OCI-LY3 (cell line): ENCODE measurements around the gene ORAI3.

Source experiments
- H2AFZ ChIP-seq: fragments of 200-600, 300-600 bp; shearing (Covaris generic); 2 replicates; pipeline ENCODE4 v1.6.0; 2014; ENCODE audit warnings: antibody characterized with exemption, low read depth, low read length
- H3K27ac ChIP-seq: fragments of 200-600, 300-600 bp; sonication (generic); 2 replicates; pipeline ENCODE4 v1.5.1; 2014; ENCODE audit warnings: mild to moderate bottlenecking, low read length, moderate library complexity, mixed read lengths
- H3K27me3 ChIP-seq: fragments of 200-600, 300-600 bp; sonication (generic); 2 replicates; pipeline ENCODE4 v1.6.1; 2014; ENCODE audit warnings: low read depth, low read length, mixed read lengths
- H3K36me3 ChIP-seq: fragments of 200-600, 300-600 bp; sonication (generic); replicated peaks from 2 replicates; pipeline ENCODE3; 2014; ENCODE audit warnings: low read depth, low read length, mixed read lengths
- H3K4me1 ChIP-seq: fragments of 300-600, 200-600 bp; sonication (generic); 2 replicates; pipeline ENCODE4 v1.6.1; 2014; ENCODE audit warnings: low read length, mixed read lengths
- H3K4me2 ChIP-seq: fragments of 200-600, 300-600 bp; sonication (generic); 2 replicates; pipeline ENCODE4 v1.6.1; 2014; ENCODE audit warnings: low read length, mixed read lengths
- H3K4me3 ChIP-seq: fragments of 300-600, 200-600 bp; sonication (generic); 2 replicates; pipeline ENCODE4 v1.5.1; 2014; ENCODE audit warnings: antibody characterized with exemption, mild to moderate bottlenecking, low read length, moderate library complexity
- H3K79me2 ChIP-seq: fragments of 300-600, 200-600 bp; shearing (Covaris generic); 2 replicates; pipeline ENCODE4 v1.6.1; 2014; ENCODE audit warnings: mild to moderate bottlenecking, low read length, mixed read lengths
- H3K9ac ChIP-seq: fragments of 300-600, 200-600 bp; shearing (Covaris generic); 2 replicates; pipeline ENCODE4 v1.6.0; 2014; ENCODE audit warnings: mild to moderate bottlenecking, low read length, moderate library complexity
- H3K9me3 ChIP-seq: fragments of 200-600, 300-600 bp; shearing (Covaris generic); 2 replicates; pipeline ENCODE4 v1.6.1; 2014; ENCODE audit warnings: low read length, mixed read lengths; ENCODE audit not compliant: insufficient read depth
- H4K20me1 ChIP-seq: fragments of 200-600, 300-600 bp; sonication (generic); 2 replicates; pipeline ENCODE4 v1.6.1; 2016; ENCODE audit warnings: low read length, mixed read lengths; ENCODE audit not compliant: insufficient read depth
- CTCF ChIP-seq: fragments of 200-600, 300-600 bp; sonication (generic); IDR thresholded peaks from 2 replicates; pipeline ENCODE4 v1.5.1; 2014; ENCODE audit warnings: antibody characterized with exemption, low read length, low read depth
- EZH2phosphoT487 ChIP-seq: fragments of 200-600 bp; shearing (Covaris generic); IDR thresholded peaks from 2 replicates; pipeline ENCODE4 v1.6.1; 2018; ENCODE audit warnings: antibody characterized with exemption, mixed run types, low read depth

Gene ORAI3

GRCh38 chr16:30927789-30928378 lies 21.0 kb upstream of the ORAI3 start:
- no peaks in the 10 kb centered on the region for H4K20me1 ChIP-seq
- no peak overlapping the region for H3K9ac ChIP-seq
- no peak overlapping the region for H3K4me3 ChIP-seq
- H2AFZ ChIP-seq: no peak overlapping the region
- no peaks in the 10 kb centered on the region for H3K9me3 ChIP-seq
- H3K4me2 ChIP-seq: no peak overlapping the region
- no peak overlapping the region for H3K27ac ChIP-seq
- H3K4me1 ChIP-seq: peaks cover 4% of the 10 kb centered on the region
- TF ChIP-seq EZH2phosphoT487: no peak
- TF ChIP-seq CTCF: no peak
- H3K36me3 ChIP-seq: peaks cover 3% of the 10 kb centered on the region
- H3K27me3 ChIP-seq: no peaks in the 10 kb centered on the region
- H3K79me2 ChIP-seq: no peaks in the 10 kb centered on the region

DNA sequence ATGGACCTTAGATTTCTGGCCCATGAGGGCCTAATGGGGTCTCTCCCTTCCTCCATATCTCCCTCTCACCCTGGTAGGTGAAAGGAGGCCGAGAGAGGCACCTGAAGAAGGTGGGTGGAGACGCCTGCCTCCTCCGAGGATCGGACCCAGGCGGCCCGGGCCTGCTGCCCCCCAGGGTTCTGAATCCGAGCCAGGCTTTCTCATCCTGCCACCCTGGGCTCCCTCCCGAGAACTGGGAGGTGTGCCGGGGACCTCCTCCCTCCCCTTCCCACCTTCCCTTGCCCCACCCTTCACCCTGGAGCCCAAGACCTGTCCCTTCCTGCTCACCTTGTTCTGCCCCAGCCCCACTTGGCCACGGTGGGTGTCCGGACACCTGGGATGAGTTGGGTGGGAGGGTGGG lies 20.5 kb upstream of the ORAI3 start:
- Histone ChIP-seq H3K4me2 (no peak overlapping the region), H3K27me3 (no peaks in the 10 kb centered on the region), H3K4me3 (no peak overlapping the region), H4K20me1 (no peaks in the 10 kb centered on the region), H3K9ac (no peak overlapping the region), H2AFZ (no peak overlapping the region), H3K79me2 (no peaks in the 10 kb centered on the region), H3K4me1 (peaks cover 4% of the 10 kb centered on the region), H3K9me3 (no peaks in the 10 kb centered on the region), H3K36me3 (peaks cover 3% of the 10 kb centered on the region), H3K27ac (no peak overlapping the region)
- TF ChIP-seq EZH2phosphoT487 (no peak), CTCF (no peak)

DNA sequence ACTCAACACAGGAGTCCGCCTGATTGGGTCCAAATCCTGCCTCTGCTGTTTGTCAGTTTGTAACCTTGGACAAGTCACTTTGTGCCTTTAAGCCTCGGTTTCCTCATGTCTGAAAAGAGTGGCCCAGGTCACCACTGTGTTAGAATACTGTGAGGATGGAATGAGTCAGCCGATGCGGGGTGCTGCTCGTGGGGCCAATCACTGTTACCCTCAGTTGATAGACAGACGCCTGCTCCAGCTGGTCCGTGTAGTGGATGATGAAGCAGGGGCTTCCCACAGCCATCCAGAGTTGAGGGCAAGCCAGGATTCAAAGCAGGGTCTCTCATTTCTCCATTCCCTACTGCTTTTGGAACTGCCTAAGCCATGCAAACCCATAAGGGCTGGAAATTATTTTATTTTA lies 19.7 kb upstream of the ORAI3 start:
- H2AFZ ChIP-seq: no peak overlapping the region
- no peak for TF ChIP-seq EZH2phosphoT487
- TF ChIP-seq CTCF: no peak
- no peaks in the 10 kb centered on the region for H4K20me1 ChIP-seq
- peaks cover 4% of the 10 kb centered on the region for H3K4me1 ChIP-seq
- H3K9ac ChIP-seq: no peak overlapping the region
- no peaks in the 10 kb centered on the region for H3K27me3 ChIP-seq
- H3K27ac ChIP-seq: no peak overlapping the region
- no peaks in the 10 kb centered on the region for H3K9me3 ChIP-seq
- no peaks in the 10 kb centered on the region for H3K79me2 ChIP-seq
- H3K36me3 ChIP-seq: peaks cover 3% of the 10 kb centered on the region
- no peak overlapping the region for H3K4me2 ChIP-seq
- no peak overlapping the region for H3K4me3 ChIP-seq

GRCh38 chr16:30930160-30930571 lies 18.7 kb upstream of the ORAI3 start:
- TF ChIP-seq EZH2phosphoT487 (no peak), CTCF (no peak)
- H3K4me3 ChIP-seq: no peak overlapping the region
- H3K9me3 ChIP-seq: no peaks in the 10 kb centered on the region
- H3K9ac ChIP-seq: no peak overlapping the region
- peaks cover 3% of the 10 kb centered on the region for H3K36me3 ChIP-seq
- H3K4me1 ChIP-seq: no peaks in the 10 kb centered on the region
- no peak overlapping the region for H3K27ac ChIP-seq
- no peak overlapping the region for H3K4me2 ChIP-seq
- no peaks in the 10 kb centered on the region for H3K27me3 ChIP-seq
- no peak overlapping the region for H2AFZ ChIP-seq
- H3K79me2 ChIP-seq: no peaks in the 10 kb centered on the region
- no peaks in the 10 kb centered on the region for H4K20me1 ChIP-seq
